ENCODE results near the gene ACTG1.

DNA sequence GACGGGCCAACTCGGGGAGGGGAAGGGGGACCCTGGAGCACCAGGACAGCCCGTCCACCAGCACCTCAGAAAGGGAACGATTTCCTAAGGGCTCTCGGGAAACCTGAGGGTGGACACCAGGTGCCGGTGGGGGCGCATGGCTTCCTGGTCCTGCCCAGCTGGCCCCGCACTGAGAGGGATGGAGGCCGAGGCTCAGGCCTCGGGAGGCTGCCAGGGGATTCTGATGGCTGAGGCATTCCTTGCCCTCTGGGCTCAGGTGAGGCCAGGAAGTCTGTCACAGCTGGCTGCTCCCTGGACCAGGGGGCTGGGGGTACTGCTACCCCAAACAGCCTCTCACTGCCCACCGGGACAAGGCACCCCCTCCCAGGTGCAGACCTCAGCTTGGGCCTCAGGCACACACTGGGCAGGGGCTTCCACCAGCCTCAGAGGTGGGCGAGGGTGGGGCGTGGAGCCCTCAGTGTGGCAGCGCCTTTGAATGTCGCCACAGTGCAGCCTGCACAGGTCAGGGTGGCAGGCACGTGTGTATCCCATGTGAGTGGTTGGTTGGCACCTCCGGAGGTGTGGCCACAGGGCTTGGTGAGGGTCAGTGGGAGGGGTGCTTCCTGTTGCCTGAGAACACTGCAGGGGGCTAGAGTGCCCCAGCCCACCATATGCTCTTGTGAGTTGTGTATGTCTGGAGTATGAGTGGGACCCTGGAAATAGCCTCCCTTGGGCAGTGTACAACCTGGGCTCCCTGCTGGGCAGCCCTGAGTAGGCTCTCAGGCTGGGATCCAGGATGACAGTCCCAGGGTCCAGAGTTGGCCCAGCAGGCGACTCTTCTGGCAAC lies 11.7 kb upstream of the ACTG1 start:
- TF ChIP-seq, protein P1, sequence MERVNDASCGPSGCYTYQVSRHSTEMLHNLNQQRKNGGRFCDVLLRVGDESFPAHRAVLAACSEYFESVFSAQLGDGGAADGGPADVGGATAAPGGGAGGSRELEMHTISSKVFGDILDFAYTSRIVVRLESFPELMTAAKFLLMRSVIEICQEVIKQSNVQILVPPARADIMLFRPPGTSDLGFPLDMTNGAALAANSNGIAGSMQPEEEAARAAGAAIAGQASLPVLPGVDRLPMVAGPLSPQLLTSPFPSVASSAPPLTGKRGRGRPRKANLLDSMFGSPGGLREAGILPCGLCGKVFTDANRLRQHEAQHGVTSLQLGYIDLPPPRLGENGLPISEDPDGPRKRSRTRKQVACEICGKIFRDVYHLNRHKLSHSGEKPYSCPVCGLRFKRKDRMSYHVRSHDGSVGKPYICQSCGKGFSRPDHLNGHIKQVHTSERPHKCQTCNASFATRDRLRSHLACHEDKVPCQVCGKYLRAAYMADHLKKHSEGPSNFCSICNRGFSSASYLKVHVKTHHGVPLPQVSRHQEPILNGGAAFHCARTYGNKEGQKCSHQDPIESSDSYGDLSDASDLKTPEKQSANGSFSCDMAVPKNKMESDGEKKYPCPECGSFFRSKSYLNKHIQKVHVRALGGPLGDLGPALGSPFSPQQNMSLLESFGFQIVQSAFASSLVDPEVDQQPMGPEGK (CRISPR knock-in tag; IDR thresholded peaks at IDR 0.05; ENCODE audit: borderline replicate concordance): no peak
- TF ChIP-seq OSR1 (CRISPR knock-in tag; IDR thresholded peaks at IDR 0.05): no peak
- no peak for TF ChIP-seq TCF4 (CRISPR knock-in tag; IDR thresholded peaks at IDR 0.05; ENCODE audit: borderline replicate concordance)
- TF ChIP-seq ZNF70 (CRISPR knock-in tag; IDR thresholded peaks at IDR 0.05): no peak
- no peak for TF ChIP-seq ARNTL (CRISPR knock-in tag; IDR thresholded peaks at IDR 0.05; ENCODE audit: borderline replicate concordance, low read depth)
- no peak for TF ChIP-seq TOX (CRISPR knock-in tag; IDR thresholded peaks at IDR 0.05; ENCODE audit: borderline replicate concordance)
- TF ChIP-seq, protein P2, sequence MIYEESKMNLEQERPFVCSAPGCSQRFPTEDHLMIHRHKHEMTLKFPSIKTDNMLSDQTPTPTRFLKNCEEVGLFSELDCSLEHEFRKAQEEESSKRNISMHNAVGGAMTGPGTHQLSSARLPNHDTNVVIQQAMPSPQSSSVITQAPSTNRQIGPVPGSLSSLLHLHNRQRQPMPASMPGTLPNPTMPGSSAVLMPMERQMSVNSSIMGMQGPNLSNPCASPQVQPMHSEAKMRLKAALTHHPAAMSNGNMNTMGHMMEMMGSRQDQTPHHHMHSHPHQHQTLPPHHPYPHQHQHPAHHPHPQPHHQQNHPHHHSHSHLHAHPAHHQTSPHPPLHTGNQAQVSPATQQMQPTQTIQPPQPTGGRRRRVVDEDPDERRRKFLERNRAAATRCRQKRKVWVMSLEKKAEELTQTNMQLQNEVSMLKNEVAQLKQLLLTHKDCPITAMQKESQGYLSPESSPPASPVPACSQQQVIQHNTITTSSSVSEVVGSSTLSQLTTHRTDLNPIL (CRISPR knock-in tag; IDR thresholded peaks at IDR 0.05; ENCODE audit: low read depth): no peak
- no peak for TF ChIP-seq CSDC2 (CRISPR knock-in tag; IDR thresholded peaks at IDR 0.05)
- no peak for TF ChIP-seq ZC3H10 (CRISPR knock-in tag; IDR thresholded peaks at IDR 0.05)
- TF ChIP-seq SNAI2 (CRISPR knock-in tag; IDR thresholded peaks at IDR 0.05): no peak
